Measurements from ENCODE around the gene PARD3. TPM values are rescaled to one million over a fixed set of nuclear protein-coding genes. Genes with fewer than 3 reads are reported as not detected.

Gene PARD3
- total RNA-seq, 6 donors from 2014 or later, result 30.6 to 108 (median 50.6) TPM

GRCh38 chr10:34063592-34063991 lies 751.5 kb downstream of the PARD3 start:
- ATAC-seq (ENCODE audit: low FRiP score in 2 of 2) (no peak), DNase-seq (no peak)
- H3K4me3 ChIP-seq, result no peak overlapping the region
- WGBS, 2 donors, result 93 to 96% methylated on average over 1 of the region's 1 CpG
- H3K27ac ChIP-seq, result no peak overlapping the region
- peaks cover 0 to 14% (median 12%) of the 10 kb centered on the region in 4 donors for H3K9me3 ChIP-seq
- TF ChIP-seq CTCF (IDR thresholded peaks at IDR 0.05) (no peak), EP300 (IDR thresholded peaks at IDR 0.05) (no peak), POLR2AphosphoS5 (IDR thresholded peaks at IDR 0.05) (no peak), POLR2A (IDR thresholded peaks at IDR 0.05) (no peak)
- no peaks in the 10 kb centered on the region for H3K27me3 ChIP-seq
- H3K4me1 ChIP-seq, result no peaks in the 10 kb centered on the region
- no peaks in the 10 kb centered on the region for H3K36me3 ChIP-seq

- Histone ChIP-seq H3K4me1 (no peaks in the 10 kb centered on the region), H3K27ac (no peak overlapping the region), H3K9me3 (peaks cover 0 to 14% (median 12%) of the 10 kb centered on the region in 4 donors), H3K36me3 (no peaks in the 10 kb centered on the region), H3K4me3 (no peak overlapping the region), H3K27me3 (no peaks in the 10 kb centered on the region)
- DNase-seq (no peak), ATAC-seq (ENCODE audit: low FRiP score in 2 of 2) (no peak)
- TF ChIP-seq CTCF (IDR thresholded peaks at IDR 0.05), result no peak
These were observed 753.3 kb downstream of the PARD3 start for GRCh38 chr10:34061841-34062240.

Small RNA genes lying within 50 kb of the gene (small RNA-seq; reads per million reads assigned to genes)
- 0 to 1.3 (median 0) reads per million in 4 donors for gene ELOBP4
- 0 reads per million in 4 donors for gene RF00019
- gene RPL37P18, result 0 reads per million in 4 donors
